ENCODE results near the gene CCER1. TPM values are rescaled to one million over a fixed set of nuclear protein-coding genes. Genes with fewer than 3 reads are reported as not detected.

Gene CCER1
- total RNA-seq, 1 experiment from 2014 or later, result not detected

DNA sequence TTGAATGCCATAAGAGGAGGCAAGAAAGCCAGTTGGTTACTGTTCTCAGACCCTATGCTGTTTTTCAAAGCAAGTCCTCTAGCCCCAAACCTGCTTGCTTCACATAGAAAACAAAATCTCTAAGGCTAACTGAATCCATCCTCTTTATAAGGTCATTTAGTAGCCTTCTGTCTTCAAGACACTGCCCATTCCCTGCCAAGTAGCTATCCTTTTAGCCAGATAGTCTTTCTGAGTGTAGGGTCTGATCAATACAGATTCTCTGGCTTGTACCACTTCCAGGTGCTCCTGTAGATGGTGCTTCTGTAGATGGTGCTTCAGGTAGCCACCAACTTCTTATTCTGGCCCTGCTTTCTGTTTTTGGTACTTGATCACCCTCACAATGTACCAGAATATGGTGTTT is 15.9 kb upstream of the CCER1 start:
- in situ Hi-C loops (cut with HindIII; ENCODE audit: low pct_unique_long_range_greater_than_20kb, low sequenced_read_pairs) (no loop called here), intact Hi-C loops (cut with micrococcal nuclease; ENCODE audit: unreplicated experiment) (no loop called here)
- H3K9me3 ChIP-seq (ENCODE audit: control insufficient read depth, insufficient read depth, low read depth, low read length), result no peaks in the 10 kb centered on the region
- no peaks in the 10 kb centered on the region for H3K4me1 ChIP-seq (ENCODE audit: control insufficient read depth, insufficient read depth, low read length)
- no peaks in the 10 kb centered on the region for H3K27me3 ChIP-seq (ENCODE audit: control insufficient read depth, insufficient read depth, low read length)
- DNase-seq (ENCODE audit: low read depth, low spot score) (no peak), ATAC-seq (no peak)
- H3K4me3 ChIP-seq (ENCODE audit: low read depth in 2 of 2, low read length in 2 of 2), result no peak overlapping the region
- TF ChIP-seq TCF7L2 (IDR thresholded peaks at IDR 0.05; ENCODE audit: low read depth, low read length) (no peak), POLR2AphosphoS5 (IDR thresholded peaks at IDR 0.05; ENCODE audit: low read depth, low read length) (no peak), SIN3A (IDR thresholded peaks at IDR 0.05; ENCODE audit: borderline replicate concordance, insufficient read depth, low read depth, low read length) (no peak)
- TF ChIP-seq, protein P1, sequence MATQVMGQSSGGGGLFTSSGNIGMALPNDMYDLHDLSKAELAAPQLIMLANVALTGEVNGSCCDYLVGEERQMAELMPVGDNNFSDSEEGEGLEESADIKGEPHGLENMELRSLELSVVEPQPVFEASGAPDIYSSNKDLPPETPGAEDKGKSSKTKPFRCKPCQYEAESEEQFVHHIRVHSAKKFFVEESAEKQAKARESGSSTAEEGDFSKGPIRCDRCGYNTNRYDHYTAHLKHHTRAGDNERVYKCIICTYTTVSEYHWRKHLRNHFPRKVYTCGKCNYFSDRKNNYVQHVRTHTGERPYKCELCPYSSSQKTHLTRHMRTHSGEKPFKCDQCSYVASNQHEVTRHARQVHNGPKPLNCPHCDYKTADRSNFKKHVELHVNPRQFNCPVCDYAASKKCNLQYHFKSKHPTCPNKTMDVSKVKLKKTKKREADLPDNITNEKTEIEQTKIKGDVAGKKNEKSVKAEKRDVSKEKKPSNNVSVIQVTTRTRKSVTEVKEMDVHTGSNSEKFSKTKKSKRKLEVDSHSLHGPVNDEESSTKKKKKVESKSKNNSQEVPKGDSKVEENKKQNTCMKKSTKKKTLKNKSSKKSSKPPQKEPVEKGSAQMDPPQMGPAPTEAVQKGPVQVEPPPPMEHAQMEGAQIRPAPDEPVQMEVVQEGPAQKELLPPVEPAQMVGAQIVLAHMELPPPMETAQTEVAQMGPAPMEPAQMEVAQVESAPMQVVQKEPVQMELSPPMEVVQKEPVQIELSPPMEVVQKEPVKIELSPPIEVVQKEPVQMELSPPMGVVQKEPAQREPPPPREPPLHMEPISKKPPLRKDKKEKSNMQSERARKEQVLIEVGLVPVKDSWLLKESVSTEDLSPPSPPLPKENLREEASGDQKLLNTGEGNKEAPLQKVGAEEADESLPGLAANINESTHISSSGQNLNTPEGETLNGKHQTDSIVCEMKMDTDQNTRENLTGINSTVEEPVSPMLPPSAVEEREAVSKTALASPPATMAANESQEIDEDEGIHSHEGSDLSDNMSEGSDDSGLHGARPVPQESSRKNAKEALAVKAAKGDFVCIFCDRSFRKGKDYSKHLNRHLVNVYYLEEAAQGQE (IDR thresholded peaks at IDR 0.05; ENCODE audit: insufficient read depth in 1 of 2, low read depth in 2 of 2, low read length in 1 of 2), result no peak
- TF ChIP-seq, protein P2, sequence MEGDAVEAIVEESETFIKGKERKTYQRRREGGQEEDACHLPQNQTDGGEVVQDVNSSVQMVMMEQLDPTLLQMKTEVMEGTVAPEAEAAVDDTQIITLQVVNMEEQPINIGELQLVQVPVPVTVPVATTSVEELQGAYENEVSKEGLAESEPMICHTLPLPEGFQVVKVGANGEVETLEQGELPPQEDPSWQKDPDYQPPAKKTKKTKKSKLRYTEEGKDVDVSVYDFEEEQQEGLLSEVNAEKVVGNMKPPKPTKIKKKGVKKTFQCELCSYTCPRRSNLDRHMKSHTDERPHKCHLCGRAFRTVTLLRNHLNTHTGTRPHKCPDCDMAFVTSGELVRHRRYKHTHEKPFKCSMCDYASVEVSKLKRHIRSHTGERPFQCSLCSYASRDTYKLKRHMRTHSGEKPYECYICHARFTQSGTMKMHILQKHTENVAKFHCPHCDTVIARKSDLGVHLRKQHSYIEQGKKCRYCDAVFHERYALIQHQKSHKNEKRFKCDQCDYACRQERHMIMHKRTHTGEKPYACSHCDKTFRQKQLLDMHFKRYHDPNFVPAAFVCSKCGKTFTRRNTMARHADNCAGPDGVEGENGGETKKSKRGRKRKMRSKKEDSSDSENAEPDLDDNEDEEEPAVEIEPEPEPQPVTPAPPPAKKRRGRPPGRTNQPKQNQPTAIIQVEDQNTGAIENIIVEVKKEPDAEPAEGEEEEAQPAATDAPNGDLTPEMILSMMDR (IDR thresholded peaks at IDR 0.05), result no peak
- ChIA-PET CTCF (no interaction called here), POLR2A (no interaction called here)
- no TSS peak for BruUV-seq (replicated peaks)
- H3K36me3 ChIP-seq (ENCODE audit: control insufficient read depth, insufficient read depth, low read length), result no peaks in the 10 kb centered on the region
- H3K27ac ChIP-seq (ENCODE audit: low read length), result no peak overlapping the region

- TF ChIP-seq SIN3A (IDR thresholded peaks at IDR 0.05; ENCODE audit: borderline replicate concordance, insufficient read depth, low read depth, low read length) (no peak), POLR2AphosphoS5 (IDR thresholded peaks at IDR 0.05; ENCODE audit: low read depth, low read length) (no peak), TCF7L2 (IDR thresholded peaks at IDR 0.05; ENCODE audit: low read depth, low read length) (no peak)
- TF ChIP-seq, protein P1 (IDR thresholded peaks at IDR 0.05; ENCODE audit: insufficient read depth in 1 of 2, low read depth in 2 of 2, low read length in 1 of 2), result no peak
- TF ChIP-seq, protein P2 (IDR thresholded peaks at IDR 0.05), result no peak
- Histone ChIP-seq H3K4me3 (ENCODE audit: low read depth in 2 of 2, low read length in 2 of 2) (no peak overlapping the region), H3K9me3 (ENCODE audit: control insufficient read depth, insufficient read depth, low read depth, low read length) (no peaks in the 10 kb centered on the region), H3K4me1 (ENCODE audit: control insufficient read depth, insufficient read depth, low read length) (no peaks in the 10 kb centered on the region), H3K36me3 (ENCODE audit: control insufficient read depth, insufficient read depth, low read length) (no peaks in the 10 kb centered on the region), H3K27ac (ENCODE audit: low read length) (no peak overlapping the region), H3K27me3 (ENCODE audit: control insufficient read depth, insufficient read depth, low read length) (no peaks in the 10 kb centered on the region)
- DNase-seq (ENCODE audit: low read depth, low spot score) (no peak), ATAC-seq (no peak)
- in situ Hi-C loops (cut with HindIII; ENCODE audit: low pct_unique_long_range_greater_than_20kb, low sequenced_read_pairs), result no loop called here
- ChIA-PET POLR2A (no interaction called here), CTCF (no interaction called here)
- intact Hi-C loops (cut with micrococcal nuclease; ENCODE audit: unreplicated experiment), result no loop called here
- no TSS peak for BruUV-seq (replicated peaks)
These were observed 15.5 kb upstream of the CCER1 start for GRCh38 chr12:90970471-90970870.

All from Panc1 (cell line).